ENCODE measurements around the gene ADAP2. TPM values are rescaled to one million over a fixed set of nuclear protein-coding genes. Genes with fewer than 3 reads are reported as not detected.

ADAP2 gene
- polyA plus RNA-seq, 1 experiment, result 0.42 TPM

DNA sequence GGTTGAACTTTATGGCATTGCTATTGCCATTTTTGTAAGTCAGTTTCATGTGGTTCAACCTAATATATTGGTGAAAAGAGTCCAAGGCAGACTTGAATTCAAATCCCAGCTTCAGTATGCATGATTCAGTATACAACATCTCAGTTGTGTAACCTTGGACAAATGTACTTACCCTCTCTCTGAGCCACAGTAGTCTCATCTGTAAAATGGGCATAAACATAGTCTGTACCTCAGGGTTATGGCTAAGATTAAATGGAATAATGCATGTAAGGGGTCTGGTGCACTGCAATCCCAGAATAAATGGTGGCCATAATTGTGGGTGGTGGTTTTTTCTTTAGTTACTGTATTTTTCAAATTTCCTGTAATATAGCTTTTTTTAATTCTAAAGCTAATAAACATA, 4.7 kb upstream of the ADAP2 start:
- ChIA-PET POLR2A (no interaction called here), CTCF (interaction anchor here (1.1 to 1.2 kb wide), 2 partner anchors 11 to 13 kb away, joined by 3 read pairs; no protein-coding TSS in a partner anchor)
- Histone ChIP-seq H3K36me3 (ENCODE audit: control insufficient read depth, insufficient read depth, low read length) (no peaks in the 10 kb centered on the region), H3K4me3 (ENCODE audit: low read depth, low read length) (no peak overlapping the region), H3K27me3 (ENCODE audit: control insufficient read depth, insufficient read depth, low read length) (peaks cover 8% of the 10 kb centered on the region)
- TF ChIP-seq, protein P1, sequence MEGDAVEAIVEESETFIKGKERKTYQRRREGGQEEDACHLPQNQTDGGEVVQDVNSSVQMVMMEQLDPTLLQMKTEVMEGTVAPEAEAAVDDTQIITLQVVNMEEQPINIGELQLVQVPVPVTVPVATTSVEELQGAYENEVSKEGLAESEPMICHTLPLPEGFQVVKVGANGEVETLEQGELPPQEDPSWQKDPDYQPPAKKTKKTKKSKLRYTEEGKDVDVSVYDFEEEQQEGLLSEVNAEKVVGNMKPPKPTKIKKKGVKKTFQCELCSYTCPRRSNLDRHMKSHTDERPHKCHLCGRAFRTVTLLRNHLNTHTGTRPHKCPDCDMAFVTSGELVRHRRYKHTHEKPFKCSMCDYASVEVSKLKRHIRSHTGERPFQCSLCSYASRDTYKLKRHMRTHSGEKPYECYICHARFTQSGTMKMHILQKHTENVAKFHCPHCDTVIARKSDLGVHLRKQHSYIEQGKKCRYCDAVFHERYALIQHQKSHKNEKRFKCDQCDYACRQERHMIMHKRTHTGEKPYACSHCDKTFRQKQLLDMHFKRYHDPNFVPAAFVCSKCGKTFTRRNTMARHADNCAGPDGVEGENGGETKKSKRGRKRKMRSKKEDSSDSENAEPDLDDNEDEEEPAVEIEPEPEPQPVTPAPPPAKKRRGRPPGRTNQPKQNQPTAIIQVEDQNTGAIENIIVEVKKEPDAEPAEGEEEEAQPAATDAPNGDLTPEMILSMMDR (IDR thresholded peaks at IDR 0.05; ENCODE audit: insufficient read depth, low read depth, low read length), result no peak
- DNase-seq (ENCODE audit: low read depth), result no peak

DNA sequence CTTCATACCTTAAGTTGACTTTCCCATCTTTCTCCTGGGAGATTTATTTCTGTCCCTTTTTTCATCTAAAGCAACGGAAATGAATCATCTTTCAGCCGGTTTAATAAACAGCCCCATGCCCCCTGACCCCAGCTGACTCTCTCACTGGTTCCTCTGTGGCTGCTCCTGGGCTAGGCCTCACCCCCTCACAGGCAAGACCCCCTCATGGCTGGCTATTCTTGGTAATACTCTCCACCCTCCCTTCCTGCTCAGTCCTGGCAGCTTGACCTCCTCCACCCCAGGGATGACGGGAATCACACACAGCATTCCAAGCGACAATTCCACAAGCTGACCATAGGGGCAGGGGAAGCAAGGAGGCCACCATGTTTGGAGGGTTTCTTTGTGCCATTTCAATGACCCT, 1.5 kb upstream of the ADAP2 start:
- no peak for DNase-seq (ENCODE audit: low read depth)
- ChIA-PET CTCF (interaction anchor here (0.7 kb wide), 1 partner anchor 14 kb away, joined by 3 read pairs; no protein-coding TSS in a partner anchor), POLR2A (no interaction called here)
- TF ChIP-seq, protein P1 (IDR thresholded peaks at IDR 0.05; ENCODE audit: insufficient read depth, low read depth, low read length), result 0 out of 2 replicates have a peak, but pooled peaks have one; percentile 15
- H3K4me3 ChIP-seq (ENCODE audit: low read depth, low read length), result no peak overlapping the region
- no peaks in the 10 kb centered on the region for H3K36me3 ChIP-seq (ENCODE audit: control insufficient read depth, insufficient read depth, low read length)
- H3K27me3 ChIP-seq (ENCODE audit: control insufficient read depth, insufficient read depth, low read length), result peaks cover 12% of the 10 kb centered on the region

DNA sequence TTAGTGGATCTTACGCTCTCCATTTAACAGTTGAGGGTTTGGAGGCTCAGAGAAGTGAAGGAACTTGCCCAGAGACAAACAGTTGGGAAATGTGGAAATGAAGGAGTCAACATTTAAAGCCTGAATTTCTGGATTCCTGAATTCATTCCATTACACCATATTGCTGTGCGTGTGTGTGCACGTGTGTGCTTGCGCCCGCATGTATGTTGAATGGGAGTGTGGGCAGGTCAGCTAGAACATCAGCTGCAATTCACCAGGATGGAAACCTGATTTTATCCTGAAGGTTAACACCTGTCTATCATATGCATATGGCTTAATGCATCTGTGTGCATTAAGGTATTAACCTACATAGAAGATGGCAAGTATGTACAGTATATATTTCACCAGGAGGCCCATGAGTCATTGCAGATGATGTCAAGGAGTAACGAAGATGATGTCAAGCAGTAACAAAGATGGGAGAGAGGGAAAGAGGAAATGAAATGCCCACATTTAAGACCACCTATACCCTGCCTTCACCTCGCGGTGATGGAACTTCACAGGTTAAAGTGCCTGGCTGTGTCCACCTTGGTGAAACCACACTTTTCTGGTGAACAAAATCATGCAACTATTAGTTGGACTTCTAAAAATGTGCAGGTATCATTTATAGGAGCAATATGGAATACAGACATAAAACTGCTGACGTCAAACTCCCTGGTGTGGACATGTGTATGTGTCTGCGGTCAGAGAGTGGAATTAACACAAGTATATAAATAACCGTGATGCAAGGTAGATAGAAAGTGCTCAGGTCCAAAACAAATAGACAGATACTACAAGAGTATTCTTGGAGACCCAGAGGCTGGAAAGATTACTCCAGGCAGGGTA, 832 bp upstream of the ADAP2 start:
- TF ChIP-seq, protein P1 (IDR thresholded peaks at IDR 0.05; ENCODE audit: insufficient read depth, low read depth, low read length), result no peak
- H3K36me3 ChIP-seq (ENCODE audit: control insufficient read depth, insufficient read depth, low read length), result no peaks in the 10 kb centered on the region
- ChIA-PET POLR2A (no interaction called here), CTCF (interaction anchor here (0.7 kb wide), 1 partner anchor 14 kb away, joined by 3 read pairs; no protein-coding TSS in a partner anchor)
- no peak overlapping the region for H3K4me3 ChIP-seq (ENCODE audit: low read depth, low read length)
- no peak for DNase-seq (ENCODE audit: low read depth)
- H3K27me3 ChIP-seq (ENCODE audit: control insufficient read depth, insufficient read depth, low read length), result peaks cover 10% of the 10 kb centered on the region

DNA sequence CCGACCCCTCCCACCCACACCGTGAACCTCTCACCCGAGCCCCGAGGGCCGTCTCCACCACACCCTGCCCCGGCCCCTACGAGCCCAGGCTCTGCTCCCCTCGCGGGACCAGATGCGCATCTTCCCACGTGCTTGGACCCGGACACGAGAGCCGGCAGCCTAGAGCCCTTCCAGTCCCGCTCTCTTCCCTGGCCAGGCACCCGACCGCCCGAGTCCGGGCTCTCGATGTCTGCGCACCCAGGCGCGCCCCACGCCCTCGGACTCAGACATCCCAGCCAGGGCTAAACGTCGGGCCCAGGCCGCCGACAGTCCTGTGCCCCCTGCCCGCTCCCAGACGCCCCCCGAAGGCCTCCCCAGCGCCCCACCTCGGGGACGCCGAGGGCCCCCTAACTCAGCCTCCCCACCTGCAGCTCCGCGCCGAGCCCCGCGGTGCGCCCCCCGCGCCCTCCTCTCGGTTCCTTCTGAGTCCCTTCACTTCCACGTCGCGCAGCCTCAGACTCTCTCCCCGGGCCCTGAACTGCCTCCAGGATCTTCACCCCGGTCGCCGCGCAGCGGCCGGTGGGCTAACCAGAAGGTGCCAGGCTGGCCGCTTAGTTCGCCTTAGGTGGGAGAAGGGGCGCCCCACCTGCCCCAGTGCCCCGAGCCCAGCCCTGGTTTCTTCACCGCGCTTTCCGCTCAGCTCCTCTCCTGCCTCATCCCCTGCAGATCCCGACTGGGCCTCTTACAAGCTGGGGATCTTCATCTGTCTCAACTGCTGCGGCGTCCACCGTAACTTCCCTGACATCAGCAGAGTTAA, 688 bp downstream of the ADAP2 start:
- no peak for DNase-seq (ENCODE audit: low read depth)
- POLR2A ChIA-PET, result no interaction called here
- H3K27me3 ChIP-seq (ENCODE audit: control insufficient read depth, insufficient read depth, low read length), result peaks cover 11% of the 10 kb centered on the region
- H3K36me3 ChIP-seq (ENCODE audit: control insufficient read depth, insufficient read depth, low read length), result no peaks in the 10 kb centered on the region
- TF ChIP-seq, protein P1 (IDR thresholded peaks at IDR 0.05; ENCODE audit: insufficient read depth, low read depth, low read length), result no peak
- CTCF ChIA-PET, result no interaction called here
- H3K4me3 ChIP-seq (ENCODE audit: low read depth, low read length), result peak overlapping the region; percentile 28

DNA sequence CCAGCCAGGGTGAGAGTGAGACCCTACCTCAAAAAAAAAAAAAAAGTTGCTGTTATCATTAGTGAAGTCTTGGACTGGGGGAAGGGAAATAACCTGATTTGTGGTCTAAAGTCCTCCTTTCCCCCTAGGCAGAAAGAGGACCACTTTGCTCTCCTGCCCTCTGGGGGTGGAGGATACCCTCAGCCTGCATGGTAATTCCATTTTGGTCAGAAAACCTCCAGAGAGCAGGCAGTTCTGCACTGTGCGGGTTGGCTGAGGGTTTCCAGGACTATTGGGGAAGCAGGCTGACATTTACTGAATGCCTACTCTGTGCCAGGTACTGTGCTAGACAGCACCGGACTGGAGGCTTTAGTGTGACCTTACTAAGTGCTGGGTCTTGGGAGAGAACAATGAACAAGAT, 2.6 kb downstream of the ADAP2 start:
- ChIA-PET CTCF (no interaction called here), POLR2A (no interaction called here)
- DNase-seq (ENCODE audit: low read depth), result no peak
- H3K27me3 ChIP-seq (ENCODE audit: control insufficient read depth, insufficient read depth, low read length), result peaks cover 11% of the 10 kb centered on the region
- H3K36me3 ChIP-seq (ENCODE audit: control insufficient read depth, insufficient read depth, low read length), result no peaks in the 10 kb centered on the region
- no peak overlapping the region for H3K4me3 ChIP-seq (ENCODE audit: low read depth, low read length)
- TF ChIP-seq, protein P1 (IDR thresholded peaks at IDR 0.05; ENCODE audit: insufficient read depth, low read depth, low read length), result no peak

All from BJ (cell line).